H1 (cell line): ENCODE results near the gene CNNM4. TPM values are rescaled to one million over a fixed set of nuclear protein-coding genes. Genes with fewer than 3 reads are reported as not detected.

ENCODE experiments used
- polyA plus RNA-seq, 7 experiments: library from polyadenylated mRNA; depleted of rRNA in 3 of 7; stranded (reverse) in 5 of 7; unstranded in 2 of 7; fragments of >200 nt in 5 of 7; fragments of 200-250 nt in 2 of 7; gene quantifications; 1 replicate in 5 of 7; 2 replicates in 1 of 7; 4 replicates in 1 of 7; pipeline versions ENCODE4 v1.2.1 to v1.2.3, GENCODE V29; 2011 to 2013; ENCODE audit warnings: missing spikeins in 2 of 7, mixed read lengths in 2 of 7
- total RNA-seq: library from RNA; stranded (reverse); fragmentation: NEBNext Ultra II Directional; extraction: Animal tissue kit (Norgen Biotek cat#: 25700); gene quantifications from 2 replicates; pipeline ENCODE4 v1.2.1, GENCODE V29; 2021
- TF ChIP-seq, protein P1 (sequence below): fragments of 300-600 bp; sonication (generic); IDR thresholded peaks from 2 replicates; pipeline ENCODE4 v1.7.1; 2012; ENCODE audit warnings: low read length, moderate library complexity, mild to moderate bottlenecking, inconsistent platforms; ENCODE audit not compliant: insufficient replicate concordance

CNNM4 gene
- total and polyA plus RNA-seq, 2 of the 8 experiments (the other 6 are each of a cell fraction or from before 2014, with no cell fraction given) = 10.3 to 11.0 TPM

DNA sequence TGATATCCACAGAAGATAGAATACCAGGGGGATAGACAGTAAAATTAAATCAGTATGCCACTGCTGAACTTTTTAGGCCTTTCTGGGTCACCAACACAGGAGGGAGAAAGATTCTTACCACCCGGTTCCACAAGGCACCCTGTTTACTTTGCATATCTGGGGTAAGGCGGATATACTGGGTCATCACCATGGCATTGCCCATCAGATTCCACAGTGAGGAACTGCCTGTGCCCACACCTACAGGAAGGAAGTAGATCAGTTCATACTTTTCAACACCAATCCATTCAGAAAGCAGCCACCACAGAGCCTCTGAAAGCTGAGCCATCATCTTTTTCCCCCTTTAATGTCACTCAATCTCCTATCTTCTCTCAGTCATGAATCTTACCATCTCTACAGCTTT, 22.9 kb upstream of the CNNM4 start (continued):
- TF ChIP-seq, protein P1, sequence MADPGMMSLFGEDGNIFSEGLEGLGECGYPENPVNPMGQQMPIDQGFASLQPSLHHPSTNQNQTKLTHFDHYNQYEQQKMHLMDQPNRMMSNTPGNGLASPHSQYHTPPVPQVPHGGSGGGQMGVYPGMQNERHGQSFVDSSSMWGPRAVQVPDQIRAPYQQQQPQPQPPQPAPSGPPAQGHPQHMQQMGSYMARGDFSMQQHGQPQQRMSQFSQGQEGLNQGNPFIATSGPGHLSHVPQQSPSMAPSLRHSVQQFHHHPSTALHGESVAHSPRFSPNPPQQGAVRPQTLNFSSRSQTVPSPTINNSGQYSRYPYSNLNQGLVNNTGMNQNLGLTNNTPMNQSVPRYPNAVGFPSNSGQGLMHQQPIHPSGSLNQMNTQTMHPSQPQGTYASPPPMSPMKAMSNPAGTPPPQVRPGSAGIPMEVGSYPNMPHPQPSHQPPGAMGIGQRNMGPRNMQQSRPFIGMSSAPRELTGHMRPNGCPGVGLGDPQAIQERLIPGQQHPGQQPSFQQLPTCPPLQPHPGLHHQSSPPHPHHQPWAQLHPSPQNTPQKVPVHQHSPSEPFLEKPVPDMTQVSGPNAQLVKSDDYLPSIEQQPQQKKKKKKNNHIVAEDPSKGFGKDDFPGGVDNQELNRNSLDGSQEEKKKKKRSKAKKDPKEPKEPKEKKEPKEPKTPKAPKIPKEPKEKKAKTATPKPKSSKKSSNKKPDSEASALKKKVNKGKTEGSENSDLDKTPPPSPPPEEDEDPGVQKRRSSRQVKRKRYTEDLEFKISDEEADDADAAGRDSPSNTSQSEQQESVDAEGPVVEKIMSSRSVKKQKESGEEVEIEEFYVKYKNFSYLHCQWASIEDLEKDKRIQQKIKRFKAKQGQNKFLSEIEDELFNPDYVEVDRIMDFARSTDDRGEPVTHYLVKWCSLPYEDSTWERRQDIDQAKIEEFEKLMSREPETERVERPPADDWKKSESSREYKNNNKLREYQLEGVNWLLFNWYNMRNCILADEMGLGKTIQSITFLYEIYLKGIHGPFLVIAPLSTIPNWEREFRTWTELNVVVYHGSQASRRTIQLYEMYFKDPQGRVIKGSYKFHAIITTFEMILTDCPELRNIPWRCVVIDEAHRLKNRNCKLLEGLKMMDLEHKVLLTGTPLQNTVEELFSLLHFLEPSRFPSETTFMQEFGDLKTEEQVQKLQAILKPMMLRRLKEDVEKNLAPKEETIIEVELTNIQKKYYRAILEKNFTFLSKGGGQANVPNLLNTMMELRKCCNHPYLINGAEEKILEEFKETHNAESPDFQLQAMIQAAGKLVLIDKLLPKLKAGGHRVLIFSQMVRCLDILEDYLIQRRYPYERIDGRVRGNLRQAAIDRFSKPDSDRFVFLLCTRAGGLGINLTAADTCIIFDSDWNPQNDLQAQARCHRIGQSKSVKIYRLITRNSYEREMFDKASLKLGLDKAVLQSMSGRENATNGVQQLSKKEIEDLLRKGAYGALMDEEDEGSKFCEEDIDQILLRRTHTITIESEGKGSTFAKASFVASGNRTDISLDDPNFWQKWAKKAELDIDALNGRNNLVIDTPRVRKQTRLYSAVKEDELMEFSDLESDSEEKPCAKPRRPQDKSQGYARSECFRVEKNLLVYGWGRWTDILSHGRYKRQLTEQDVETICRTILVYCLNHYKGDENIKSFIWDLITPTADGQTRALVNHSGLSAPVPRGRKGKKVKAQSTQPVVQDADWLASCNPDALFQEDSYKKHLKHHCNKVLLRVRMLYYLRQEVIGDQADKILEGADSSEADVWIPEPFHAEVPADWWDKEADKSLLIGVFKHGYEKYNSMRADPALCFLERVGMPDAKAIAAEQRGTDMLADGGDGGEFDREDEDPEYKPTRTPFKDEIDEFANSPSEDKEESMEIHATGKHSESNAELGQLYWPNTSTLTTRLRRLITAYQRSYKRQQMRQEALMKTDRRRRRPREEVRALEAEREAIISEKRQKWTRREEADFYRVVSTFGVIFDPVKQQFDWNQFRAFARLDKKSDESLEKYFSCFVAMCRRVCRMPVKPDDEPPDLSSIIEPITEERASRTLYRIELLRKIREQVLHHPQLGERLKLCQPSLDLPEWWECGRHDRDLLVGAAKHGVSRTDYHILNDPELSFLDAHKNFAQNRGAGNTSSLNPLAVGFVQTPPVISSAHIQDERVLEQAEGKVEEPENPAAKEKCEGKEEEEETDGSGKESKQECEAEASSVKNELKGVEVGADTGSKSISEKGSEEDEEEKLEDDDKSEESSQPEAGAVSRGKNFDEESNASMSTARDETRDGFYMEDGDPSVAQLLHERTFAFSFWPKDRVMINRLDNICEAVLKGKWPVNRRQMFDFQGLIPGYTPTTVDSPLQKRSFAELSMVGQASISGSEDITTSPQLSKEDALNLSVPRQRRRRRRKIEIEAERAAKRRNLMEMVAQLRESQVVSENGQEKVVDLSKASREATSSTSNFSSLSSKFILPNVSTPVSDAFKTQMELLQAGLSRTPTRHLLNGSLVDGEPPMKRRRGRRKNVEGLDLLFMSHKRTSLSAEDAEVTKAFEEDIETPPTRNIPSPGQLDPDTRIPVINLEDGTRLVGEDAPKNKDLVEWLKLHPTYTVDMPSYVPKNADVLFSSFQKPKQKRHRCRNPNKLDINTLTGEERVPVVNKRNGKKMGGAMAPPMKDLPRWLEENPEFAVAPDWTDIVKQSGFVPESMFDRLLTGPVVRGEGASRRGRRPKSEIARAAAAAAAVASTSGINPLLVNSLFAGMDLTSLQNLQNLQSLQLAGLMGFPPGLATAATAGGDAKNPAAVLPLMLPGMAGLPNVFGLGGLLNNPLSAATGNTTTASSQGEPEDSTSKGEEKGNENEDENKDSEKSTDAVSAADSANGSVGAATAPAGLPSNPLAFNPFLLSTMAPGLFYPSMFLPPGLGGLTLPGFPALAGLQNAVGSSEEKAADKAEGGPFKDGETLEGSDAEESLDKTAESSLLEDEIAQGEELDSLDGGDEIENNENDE = no peak
